GM12878 (cell line): ENCODE results near the gene SNRK. TPM values are rescaled to one million over a fixed set of nuclear protein-coding genes. Genes with fewer than 3 reads are reported as not detected.

Source experiments
- ASH2L ChIP-seq: fragments of 300-600, 200-600 bp; sonication (generic); IDR thresholded peaks from 2 replicates; pipeline ENCODE4 v1.6.1; 2017; ENCODE audit warnings: low read depth, mild to moderate bottlenecking, borderline replicate concordance
- ATF3 ChIP-seq: IDR thresholded peaks from 2 replicates; pipeline ENCODE4 v1.6.1; 2011; ENCODE audit warnings: low read depth, mild to moderate bottlenecking, low read length, moderate library complexity, borderline replicate concordance; ENCODE audit errors: extremely low read depth
- BCL3 ChIP-seq: IDR thresholded peaks from 2 replicates; pipeline ENCODE4 v1.6.1; 2011; ENCODE audit warnings: borderline replicate concordance, low read depth, mild to moderate bottlenecking, moderate library complexity, low read length; ENCODE audit not compliant: insufficient read depth, poor library complexity, severe bottlenecking
- CHD2 ChIP-seq: IDR thresholded peaks from 2 replicates; pipeline ENCODE4 v1.6.1; 2011; ENCODE audit warnings: low read depth, low read length, improper control_type of control experiment, borderline replicate concordance
- E2F4 ChIP-seq: IDR thresholded peaks from 2 replicates; pipeline ENCODE4 v1.6.1; 2012; ENCODE audit warnings: low read depth, low read length, improper control_type of control experiment
- ESRRA ChIP-seq: IDR thresholded peaks from 2 replicates; pipeline ENCODE4 v1.6.1; 2012; ENCODE audit warnings: mild to moderate bottlenecking, low read length, improper control_type of control experiment
- HDAC6 ChIP-seq: fragments of 200-600 bp; sonication (generic); IDR thresholded peaks from one replicate; pipeline ENCODE4 v1.8.0; 2017; ENCODE audit warnings: antibody characterized with exemption; ENCODE audit not compliant: unreplicated experiment
- IKZF2 ChIP-seq, 2 experiments: fragments of 450-650 bp; IDR thresholded peaks; 2 replicates each; pipeline ENCODE4 v1.6.1; 2017; ENCODE audit warnings: mild to moderate bottlenecking in 2 of 2, moderate library complexity in 2 of 2
- KDM1A ChIP-seq: fragments of 200-600 bp; sonication (generic); IDR thresholded peaks from 2 replicates; pipeline ENCODE4 v1.6.1; 2016; ENCODE audit warnings: borderline replicate concordance
- MTA3 ChIP-seq: IDR thresholded peaks from 2 replicates; pipeline ENCODE4 v1.6.1; 2012; ENCODE audit warnings: low read length, inconsistent platforms, borderline replicate concordance
- MYB ChIP-seq: fragments of 150-350 bp; IDR thresholded peaks from 2 replicates; pipeline ENCODE4 v1.6.1; 2014; ENCODE audit warnings: mild to moderate bottlenecking, low read depth, low read length, borderline replicate concordance
- NFYA ChIP-seq: IDR thresholded peaks from 2 replicates; pipeline ENCODE4 v1.6.1; 2011; ENCODE audit warnings: low read depth, mild to moderate bottlenecking, low read length, improper control_type of control experiment, borderline replicate concordance
- PAX8 ChIP-seq: fragments of 450-650 bp; IDR thresholded peaks from 2 replicates; pipeline ENCODE4 v1.6.1; 2017; ENCODE audit warnings: mild to moderate bottlenecking, moderate library complexity
- POU2F2 ChIP-seq: IDR thresholded peaks from 3 replicates; pipeline ENCODE4 v1.6.1; 2011; ENCODE audit warnings: low read depth, mild to moderate bottlenecking, low read length, borderline replicate concordance
- RAD51 ChIP-seq: fragments of 450-650 bp; IDR thresholded peaks from 2 replicates; pipeline ENCODE4 v1.6.1; 2016; ENCODE audit warnings: moderate library complexity, mild to moderate bottlenecking, inconsistent platforms
- RBBP5 ChIP-seq: fragments of 200-600 bp; sonication (generic); conservative IDR thresholded peaks from 2 replicates; pipeline ENCODE4 v1.6.1; 2016
- SMAD5 ChIP-seq: IDR thresholded peaks from 2 replicates; pipeline ENCODE4 v1.6.1; 2016; ENCODE audit warnings: antibody characterized with exemption, low read depth
- SP1 ChIP-seq: IDR thresholded peaks from one replicate; pipeline ENCODE4 v1.6.1; 2011; ENCODE audit warnings: low read depth, low read length
- SPI1 ChIP-seq: IDR thresholded peaks from 2 replicates; pipeline ENCODE4 v1.6.1; 2011; ENCODE audit warnings: low read depth, mild to moderate bottlenecking, low read length, moderate library complexity, borderline replicate concordance; ENCODE audit not compliant: insufficient read depth
- SREBF2 ChIP-seq: IDR thresholded peaks from 2 replicates; pipeline ENCODE4 v1.6.1; 2012; ENCODE audit warnings: mild to moderate bottlenecking, low read length
- STAT1 ChIP-seq: fragments of 450-650 bp; conservative IDR thresholded peaks from 2 replicates; pipeline ENCODE4 v1.6.1; 2014; ENCODE audit warnings: antibody characterized with exemption, mild to moderate bottlenecking
- STAT3 ChIP-seq: IDR thresholded peaks from 2 replicates; pipeline ENCODE4 v1.6.1; 2011; ENCODE audit warnings: low read depth, low read length, improper control_type of control experiment
- ZNF274 ChIP-seq: IDR thresholded peaks from one replicate; pipeline ENCODE4 v1.8.0; 2011; ENCODE audit not compliant: insufficient read length, insufficient read depth
- ZNF592 ChIP-seq: fragments of 450-650 bp; IDR thresholded peaks from 2 replicates; pipeline ENCODE4 v1.6.1; 2017; ENCODE audit warnings: mild to moderate bottlenecking, moderate library complexity
- polyA plus RNA-seq, 11 experiments: library from polyadenylated mRNA; depleted of rRNA in 4 of 11; unstranded in 6 of 11; stranded (reverse) in 5 of 11; fragments of >200 nt; fragmentation: Nextera tagmentation in 4 of 11; fragmentation: Illumina TruSeq in 1 of 11; extraction: Ambion mirVana in 4 of 11; extraction: Trizol in 1 of 11; gene quantifications; 1 replicate in 1 of 11; 2 replicates in 10 of 11; pipeline versions ENCODE4 v1.2.1 to v1.2.3, GENCODE V29; 2011 to 2016; ENCODE audit warnings: inconsistent platforms in 2 of 11, missing spikeins in 2 of 11, low read depth in 1 of 11
- total RNA-seq, 4 experiments: library from RNA; depleted of rRNA in 3 of 4; stranded (reverse); fragments of >200 nt in 3 of 4; fragmentation: Illumina TruSeq in 1 of 4; extraction: Trizol in 1 of 4; gene quantifications; 2 replicates each; pipeline versions ENCODE4 v1.2.1 to v1.2.3, GENCODE V29; 2013 to 2021

The SNRK gene
- total and polyA plus RNA-seq, 10 of the 15 experiments (the other 5 are each of a cell fraction or from before 2014, with no cell fraction given), result 1.6 to 12.1 (median 7.6) TPM

GRCh38 chr3:43286115-43286840 is at the start of gene SNRK (continued):
- TF ChIP-seq E2F4, result no peak
- no peak for TF ChIP-seq PAX8
- peak; percentile 8 for TF ChIP-seq SP1
- no peak for TF ChIP-seq RAD51
- TF ChIP-seq POU2F2, result no peak
- TF ChIP-seq BCL3, result no peak
- no peak for TF ChIP-seq HDAC6
- no peak for TF ChIP-seq SPI1
- TF ChIP-seq KDM1A, result no peak
- TF ChIP-seq SREBF2, result no peak
- TF ChIP-seq RBBP5, result no peak
- no peak for TF ChIP-seq STAT1
- TF ChIP-seq ATF3, result peak; percentile 9; the same call in 1 of the 2 replicates
- TF ChIP-seq NFYA, result no peak
- TF ChIP-seq SMAD5, result no peak
- no peak for TF ChIP-seq MTA3
- no peak for TF ChIP-seq STAT3
- 0 out of 2 replicates have a peak, but pooled peaks have one; percentile 56 for TF ChIP-seq ASH2L
- no peak for TF ChIP-seq IKZF2 (IDR thresholded peaks at IDR 0.05)
- no peak for TF ChIP-seq ZNF274
- no peak for TF ChIP-seq ESRRA
- TF ChIP-seq CHD2, result no peak
- TF ChIP-seq ZNF592, result no peak
- TF ChIP-seq MYB, result no peak
